Esophagus muscularis mucosa (tissue), 4 donors: ENCODE data around the gene FAM222A. TPM values are rescaled to one million over a fixed set of nuclear protein-coding genes. Genes with fewer than 3 reads are reported as not detected.

ENCODE experiments used
- DNase-seq: peaks from one replicate; pipeline ENCODE4 v3.0.0-alpha.2; 2017; ENCODE audit errors: extremely low spot score
- H3K27ac ChIP-seq, 4 donors: fragments of 200-600 bp; sonication (generic); replicated peaks in 1 of 4; 1 replicate in 3 of 4; 2 replicates in 1 of 4; pipeline ENCODE4 v1.5.1; 2016 to 2019; ENCODE audit warnings: mild to moderate bottlenecking in 1 of 4
- H3K27me3 ChIP-seq, 4 donors: fragments of 200-600 bp; sonication (generic); one replicate each; pipeline versions ENCODE4 v1.5.1 to v1.6.0; 2016 to 2019
- H3K36me3 ChIP-seq, 4 donors: fragments of 200-600 bp; sonication (generic); one replicate each; pipeline ENCODE4 v1.5.1; 2016 to 2019
- H3K4me1 ChIP-seq, 4 donors: fragments of 200-600 bp; sonication (generic); one replicate each; pipeline ENCODE4 v1.5.1; 2016 to 2019
- H3K4me3 ChIP-seq, 4 donors: fragments of 200-600 bp; sonication (generic); 1 replicate in 2 of 4; 2 replicates in 2 of 4; pipeline ENCODE4 v1.5.1; 2016 to 2019; ENCODE audit warnings: mild to moderate bottlenecking in 4 of 4, moderate library complexity in 1 of 4
- H3K9me3 ChIP-seq, 4 donors: fragments of 200-600 bp; sonication (generic); 1 replicate in 3 of 4; 2 replicates in 1 of 4; pipeline ENCODE4 v1.5.1; 2016 to 2019
- EP300 ChIP-seq: sonication (generic); formaldehyde crosslinking; IDR thresholded peaks from one replicate; pipeline ENCODE4 v1.6.1; 2017; ENCODE audit warnings: antibody characterized with exemption
- POLR2A ChIP-seq: fragments of 450-650 bp; IDR thresholded peaks from one replicate; pipeline ENCODE4 v1.6.1; 2017; ENCODE audit warnings: antibody characterized with exemption, moderate library complexity, mild to moderate bottlenecking, low read depth
- POLR2AphosphoS5 ChIP-seq, 2 donors: sonication (generic); formaldehyde crosslinking; IDR thresholded peaks; one replicate each; pipeline ENCODE4 v1.6.1; 2017; ENCODE audit warnings: antibody characterized with exemption in 2 of 2
- WGBS: methylation state at CpG from one replicate; pipeline ENCODE4 v1.1.5; 2018; 5-methylcytosine and 5-hydroxymethylcytosine counted together
- intact Hi-C: fragments of 100-400 bp; cut with DNase I; formaldehyde crosslinking; loops from one replicate; pipeline ENCODE4 v1.15.1; 2023
- total RNA-seq, 4 donors: library from RNA; depleted of rRNA; stranded (reverse); fragments of >200 nt; gene quantifications; one replicate each; pipeline versions ENCODE4 v1.1.0 to v1.2.1, GENCODE V29; 2016
- TF ChIP-seq, protein P1 (sequence below), 3 experiments: fragments of 200-600 bp in 2 of 3; fragments of 450-650 bp in 1 of 3; sonication (generic) in 2 of 3; IDR thresholded peaks; one replicate each; pipeline ENCODE4 v1.5.1; 2017 to 2019; ENCODE audit warnings: antibody characterized with exemption in 3 of 3, mild to moderate bottlenecking in 2 of 3, moderate library complexity in 1 of 3

The FAM222A gene
- total RNA-seq, 4 donors from 2014 or later, result 0.42 to 3.8 (median 3.2) TPM

DNA sequence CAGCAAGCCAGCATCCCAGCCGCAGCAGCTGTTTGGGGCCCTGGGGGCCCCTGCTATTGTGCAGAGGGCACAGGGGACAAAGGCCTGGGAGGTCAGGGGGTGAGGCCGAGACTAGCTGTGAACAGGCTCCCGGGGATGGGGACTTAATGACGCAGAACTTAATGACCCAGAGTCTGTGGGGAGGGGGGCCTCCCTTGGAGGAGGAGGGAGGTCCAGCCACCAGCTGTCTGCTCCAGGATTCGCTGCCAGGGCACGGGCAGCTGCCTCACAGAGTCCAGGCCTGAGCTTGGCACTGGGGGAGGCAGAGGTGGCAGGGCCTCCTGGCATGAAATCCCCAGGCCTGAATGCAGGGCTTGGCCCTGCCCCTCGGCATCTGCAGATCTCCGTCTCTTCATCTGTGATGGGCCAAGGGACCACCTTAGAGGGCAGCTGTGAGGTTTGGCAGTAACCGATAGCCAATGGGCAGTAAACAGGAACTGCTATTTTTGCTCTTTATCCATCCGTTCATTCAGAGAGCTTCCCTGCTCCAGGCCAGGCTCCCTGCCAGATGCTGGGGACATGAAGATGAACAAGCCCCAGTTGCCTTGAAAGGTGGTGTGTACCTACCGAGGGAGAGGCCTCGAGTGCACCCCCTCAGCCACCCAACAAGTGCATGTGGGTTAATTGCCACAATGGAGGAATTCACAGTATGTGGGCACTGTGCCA lies 6.7 kb downstream of the FAM222A start:
- H3K4me1 ChIP-seq, result peaks cover 79 to 94% (median 90%) of the 10 kb centered on the region in 4 donors
- H3K9me3 ChIP-seq, result no peaks in the 10 kb centered on the region
- intact Hi-C loops, result loop anchor here (5.0 kb wide), 1 partner anchor 52 kb away; no protein-coding TSS in a partner anchor
- H3K36me3 ChIP-seq, result no peaks in the 10 kb centered on the region
- DNase-seq, result no peak
- no peak for TF ChIP-seq EP300
- TF ChIP-seq, protein P1, sequence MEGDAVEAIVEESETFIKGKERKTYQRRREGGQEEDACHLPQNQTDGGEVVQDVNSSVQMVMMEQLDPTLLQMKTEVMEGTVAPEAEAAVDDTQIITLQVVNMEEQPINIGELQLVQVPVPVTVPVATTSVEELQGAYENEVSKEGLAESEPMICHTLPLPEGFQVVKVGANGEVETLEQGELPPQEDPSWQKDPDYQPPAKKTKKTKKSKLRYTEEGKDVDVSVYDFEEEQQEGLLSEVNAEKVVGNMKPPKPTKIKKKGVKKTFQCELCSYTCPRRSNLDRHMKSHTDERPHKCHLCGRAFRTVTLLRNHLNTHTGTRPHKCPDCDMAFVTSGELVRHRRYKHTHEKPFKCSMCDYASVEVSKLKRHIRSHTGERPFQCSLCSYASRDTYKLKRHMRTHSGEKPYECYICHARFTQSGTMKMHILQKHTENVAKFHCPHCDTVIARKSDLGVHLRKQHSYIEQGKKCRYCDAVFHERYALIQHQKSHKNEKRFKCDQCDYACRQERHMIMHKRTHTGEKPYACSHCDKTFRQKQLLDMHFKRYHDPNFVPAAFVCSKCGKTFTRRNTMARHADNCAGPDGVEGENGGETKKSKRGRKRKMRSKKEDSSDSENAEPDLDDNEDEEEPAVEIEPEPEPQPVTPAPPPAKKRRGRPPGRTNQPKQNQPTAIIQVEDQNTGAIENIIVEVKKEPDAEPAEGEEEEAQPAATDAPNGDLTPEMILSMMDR (IDR thresholded peaks at IDR 0.05), result no peak
- TF ChIP-seq POLR2AphosphoS5 (IDR thresholded peaks at IDR 0.05), result no peak
- no peak for TF ChIP-seq POLR2A
- H3K4me3 ChIP-seq, result no peak overlapping the region
- 55% methylated on average over 3 of the region's 12 CpGs for WGBS
- H3K27ac ChIP-seq, result no peak overlapping the region
- H3K27me3 ChIP-seq, result peaks cover 0 to 24% (median 5%) of the 10 kb centered on the region in 4 donors

DNA sequence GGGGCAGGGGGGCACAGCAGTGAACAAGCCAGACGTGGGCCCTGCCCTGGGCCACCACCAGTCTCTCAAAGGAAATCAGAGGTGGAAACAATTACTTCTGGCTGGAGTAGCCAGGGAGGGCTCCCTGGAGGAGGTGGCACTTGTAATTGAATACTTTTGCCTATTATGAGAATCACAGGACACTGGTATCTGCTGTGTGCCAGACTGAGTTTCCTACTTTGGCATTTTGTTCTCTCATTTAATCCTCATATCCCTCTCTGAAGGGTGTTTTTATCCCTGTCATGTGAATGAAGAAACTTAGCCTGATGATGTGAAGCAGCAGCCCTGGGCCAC lies 7.2 kb downstream of the FAM222A start:
- H3K4me1 ChIP-seq, result peaks cover 73 to 94% (median 91%) of the 10 kb centered on the region in 4 donors

GRCh38 chr12:109721276-109721675 lies 7.7 kb downstream of the FAM222A start:
- H3K27ac ChIP-seq, result peak overlapping the region in 1 of 4 donors; percentile 3
- intact Hi-C loops, result loop anchor here (5.0 kb wide), 1 partner anchor 51 kb away; no protein-coding TSS in a partner anchor
- 79% methylated on average over 6 of the region's 10 CpGs for WGBS
- H3K4me1 ChIP-seq, result peaks cover 69 to 94% (median 91%) of the 10 kb centered on the region in 4 donors
- TF ChIP-seq POLR2AphosphoS5 (IDR thresholded peaks at IDR 0.05) (no peak), POLR2A (no peak), EP300 (no peak)
- TF ChIP-seq, protein P1 (IDR thresholded peaks at IDR 0.05), result no peak
- no peaks in the 10 kb centered on the region for H3K9me3 ChIP-seq
- H3K27me3 ChIP-seq, result peaks cover 0 to 23% (median 5%) of the 10 kb centered on the region in 4 donors
- H3K4me3 ChIP-seq, result no peak overlapping the region
- H3K36me3 ChIP-seq, result no peaks in the 10 kb centered on the region
- no peak for DNase-seq

More for the DNA sequence above, 7.2 kb downstream of the FAM222A start:
- no peak overlapping the region for H3K4me3 ChIP-seq
- intact Hi-C loops, result loop anchor here (5.0 kb wide), 1 partner anchor 51 kb away; no protein-coding TSS in a partner anchor
- H3K36me3 ChIP-seq, result no peaks in the 10 kb centered on the region
- 75% methylated on average over 1 of the region's 1 CpG for WGBS
- TF ChIP-seq EP300, result no peak
- TF ChIP-seq POLR2AphosphoS5 (IDR thresholded peaks at IDR 0.05), result no peak
- TF ChIP-seq POLR2A, result no peak
- TF ChIP-seq, protein P1 (IDR thresholded peaks at IDR 0.05), result no peak
- no peaks in the 10 kb centered on the region for H3K9me3 ChIP-seq
- DNase-seq, result no peak
- H3K27me3 ChIP-seq, result peaks cover 0 to 24% (median 5%) of the 10 kb centered on the region in 4 donors
- H3K27ac ChIP-seq, result peak overlapping the region in 1 of 4 donors; percentile 3

DNA sequence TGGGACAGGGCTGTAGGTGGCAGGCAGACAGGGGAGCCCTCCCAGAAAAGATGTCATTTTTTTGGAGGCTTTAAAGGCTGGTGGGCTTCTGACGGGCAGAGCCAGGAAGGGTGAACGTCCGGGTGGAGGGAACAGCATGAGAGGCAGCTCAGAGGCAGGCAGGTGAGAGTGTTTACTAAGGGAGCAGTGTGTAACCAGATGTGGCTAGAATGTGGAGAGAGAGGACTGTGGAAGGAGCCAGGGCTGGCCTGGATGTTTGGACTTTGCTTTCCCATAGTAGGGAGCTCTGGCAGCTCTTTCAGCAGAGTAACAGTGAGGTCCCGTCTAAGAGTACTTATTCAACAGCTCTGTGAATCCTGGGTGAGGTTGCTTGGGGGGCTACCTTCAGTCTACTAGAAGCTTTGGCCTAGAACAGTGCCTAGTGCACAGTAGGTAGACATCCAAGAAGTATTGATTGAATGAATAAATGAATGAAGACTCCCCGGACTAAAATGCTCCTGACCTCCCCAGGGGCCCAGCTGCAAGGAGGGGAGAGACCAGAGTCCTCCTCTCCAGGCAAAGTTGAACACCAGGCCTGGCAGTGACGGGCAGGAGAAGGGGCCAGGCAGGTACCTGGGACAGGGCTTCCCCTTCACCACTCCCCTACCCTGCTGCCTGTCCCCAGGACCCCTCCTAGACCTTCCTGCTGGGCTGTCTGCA lies 8.5 kb downstream of the FAM222A start:
- H3K27me3 ChIP-seq, result peaks cover 0 to 14% (median 5%) of the 10 kb centered on the region in 4 donors
- H3K4me3 ChIP-seq, result no peak overlapping the region
- H3K4me1 ChIP-seq, result peaks cover 66 to 88% (median 86%) of the 10 kb centered on the region in 4 donors
- no peak for DNase-seq
- no peaks in the 10 kb centered on the region for H3K36me3 ChIP-seq
- intact Hi-C loops, result loop anchor here (5.0 kb wide), 1 partner anchor 50 kb away; no protein-coding TSS in a partner anchor
- TF ChIP-seq POLR2A, result no peak
- 72% methylated on average over 6 of the region's 6 CpGs for WGBS
- H3K9me3 ChIP-seq, result no peaks in the 10 kb centered on the region
- peak overlapping the region in 2 of 4 donors; percentile 20 to 35 for H3K27ac ChIP-seq

GRCh38 chr12:109722721-109723094 lies 9.1 kb downstream of the FAM222A start:
- peak overlapping the region in 1 of 4 donors; percentile 35 for H3K27ac ChIP-seq
- no peaks in the 10 kb centered on the region for H3K36me3 ChIP-seq
- 80% methylated on average over 9 of the region's 9 CpGs for WGBS
- H3K4me3 ChIP-seq, result no peak overlapping the region
- H3K4me1 ChIP-seq, result peaks cover 63 to 85% (median 82%) of the 10 kb centered on the region in 4 donors
- TF ChIP-seq POLR2A, result no peak
- TF ChIP-seq, protein P1 (IDR thresholded peaks at IDR 0.05), result no peak
- no peak for TF ChIP-seq POLR2AphosphoS5 (IDR thresholded peaks at IDR 0.05)
- TF ChIP-seq EP300, result no peak
- intact Hi-C loops, result loop anchor here (5.0 kb wide), 1 partner anchor 50 kb away; no protein-coding TSS in a partner anchor
- no peak for DNase-seq
- H3K9me3 ChIP-seq, result no peaks in the 10 kb centered on the region
- H3K27me3 ChIP-seq, result peaks cover 0 to 9% (median 4%) of the 10 kb centered on the region in 4 donors
